Thyroid gland (tissue), 4 donors: ENCODE measurements around the gene WDFY4. TPM values are rescaled to one million over a fixed set of nuclear protein-coding genes. Genes with fewer than 3 reads are reported as not detected.

Experiments used
- DNase-seq, 2 donors: peaks; one replicate each; pipeline ENCODE4 v3.0.0-alpha.2; 2019
- H3K27ac ChIP-seq, 3 donors: fragments of 200-600 bp; sonication (generic); 1 replicate in 2 of 3; 2 replicates in 1 of 3; pipeline ENCODE4 v1.5.1; 2016 to 2019; ENCODE audit warnings: mild to moderate bottlenecking in 1 of 3, moderate library complexity in 1 of 3
- H3K27me3 ChIP-seq: fragments of 200-600 bp; sonication (generic); one replicate; pipeline ENCODE4 v1.5.1; 2019
- H3K36me3 ChIP-seq, 2 donors: fragments of 200-600 bp; sonication (generic); one replicate each; pipeline ENCODE4 v1.5.1; 2016 to 2019
- H3K4me1 ChIP-seq, 2 donors: fragments of 200-600 bp; sonication (generic); one replicate each; pipeline ENCODE4 v1.5.1; 2017 to 2019
- H3K4me3 ChIP-seq, 3 donors: fragments of 200-600 bp; sonication (generic); replicated peaks in 1 of 3; 1 replicate in 2 of 3; 2 replicates in 1 of 3; pipeline ENCODE4 v1.5.1; 2016; ENCODE audit warnings: mild to moderate bottlenecking in 1 of 3
- H3K9me3 ChIP-seq: fragments of 200-600 bp; sonication (generic); one replicate; pipeline ENCODE4 v1.5.1; 2017
- CTCF ChIP-seq, 6 experiments: fragments of 200-600 bp in 3 of 6; fragments of 450-650 bp in 3 of 6; sonication (generic) in 3 of 6; IDR thresholded peaks; one replicate each; pipeline ENCODE4 v1.5.1; 2016 to 2019; ENCODE audit warnings: antibody characterized with exemption in 6 of 6, mild to moderate bottlenecking in 2 of 6, inconsistent platforms in 1 of 6, moderate library complexity in 1 of 6
- POLR2A ChIP-seq, 2 donors: fragments of 450-650 bp; IDR thresholded peaks; one replicate each; pipeline ENCODE4 v1.6.1; 2017; ENCODE audit warnings: antibody characterized with exemption in 2 of 2, mild to moderate bottlenecking in 2 of 2, moderate library complexity in 1 of 2
- WGBS, 2 donors: methylation state at CpG; one replicate each; pipeline ENCODE4 v1.1.5; 2017; 5-methylcytosine and 5-hydroxymethylcytosine counted together
- intact Hi-C: fragments of 100-400 bp; cut with DNase I; formaldehyde crosslinking; loops from one replicate; pipeline ENCODE4 v1.15.1; 2023
- total RNA-seq, 4 donors: library from RNA; depleted of rRNA; stranded (reverse); fragments of >200 nt; gene quantifications; one replicate each; pipeline ENCODE4 v1.2.3, GENCODE V29; 2016

Gene WDFY4
- total RNA-seq, 4 donors from 2014 or later, result 1.0 to 3.5 (median 1.2) TPM

- H3K27ac ChIP-seq, result no peak overlapping the region
- no peak for DNase-seq
- no peaks in the 10 kb centered on the region for H3K27me3 ChIP-seq
- TF ChIP-seq CTCF (IDR thresholded peaks at IDR 0.05) (no peak), POLR2A (IDR thresholded peaks at IDR 0.05) (no peak)
- no peak overlapping the region for H3K4me3 ChIP-seq
- 69 to 100% methylated on average over 2 of the region's 2 CpGs for WGBS, 2 donors
- intact Hi-C loops, result no loop called here
- no peaks in the 10 kb centered on the region for H3K9me3 ChIP-seq
- H3K36me3 ChIP-seq, result no peaks in the 10 kb centered on the region
- H3K4me1 ChIP-seq, result no peaks in the 10 kb centered on the region
These were observed 47.0 kb downstream of the WDFY4 start for GRCh38 chr10:48731654-48732053.

GRCh38 chr10:48733329-48733728 lies 48.7 kb downstream of the WDFY4 start:
- H3K4me3 ChIP-seq, result no peak overlapping the region
- DNase-seq, result no peak
- intact Hi-C loops, result no loop called here
- WGBS, 2 donors, result 50 to 67% methylated on average over 1 of the region's 1 CpG
- TF ChIP-seq POLR2A (IDR thresholded peaks at IDR 0.05) (no peak), CTCF (IDR thresholded peaks at IDR 0.05) (no peak)
- H3K27me3 ChIP-seq, result no peaks in the 10 kb centered on the region
- H3K27ac ChIP-seq, result no peak overlapping the region
- no peaks in the 10 kb centered on the region for H3K9me3 ChIP-seq
- no peaks in the 10 kb centered on the region for H3K4me1 ChIP-seq
- no peaks in the 10 kb centered on the region for H3K36me3 ChIP-seq

GRCh38 chr10:48735836-48736390 lies 51.2 kb downstream of the WDFY4 start:
- no peak overlapping the region for H3K27ac ChIP-seq
- TF ChIP-seq CTCF (IDR thresholded peaks at IDR 0.05), result no peak
- no peak for TF ChIP-seq POLR2A (IDR thresholded peaks at IDR 0.05)
- no peaks in the 10 kb centered on the region for H3K36me3 ChIP-seq
- 75 to 82% methylated on average over 8 of the region's 8 CpGs for WGBS, 2 donors
- H3K27me3 ChIP-seq, result no peaks in the 10 kb centered on the region
- H3K4me3 ChIP-seq, result no peak overlapping the region
- intact Hi-C loops, result no loop called here
- no peak for DNase-seq
- H3K9me3 ChIP-seq, result no peaks in the 10 kb centered on the region
- no peaks in the 10 kb centered on the region for H3K4me1 ChIP-seq

- intact Hi-C loops, result no loop called here
- no peak overlapping the region for H3K4me3 ChIP-seq
- no peaks in the 10 kb centered on the region for H3K36me3 ChIP-seq
- DNase-seq, result no peak
- H3K27me3 ChIP-seq, result no peaks in the 10 kb centered on the region
- H3K4me1 ChIP-seq, result no peaks in the 10 kb centered on the region
- H3K27ac ChIP-seq, result no peak overlapping the region
- no peaks in the 10 kb centered on the region for H3K9me3 ChIP-seq
- WGBS, 2 donors, result 0 to 45% methylated on average over 1 of the region's 1 CpG
- TF ChIP-seq POLR2A (IDR thresholded peaks at IDR 0.05), result no peak
These were observed 51.9 kb downstream of the WDFY4 start for GRCh38 chr10:48736596-48736995.

- Histone ChIP-seq H3K9me3 (no peaks in the 10 kb centered on the region), H3K27ac (no peak overlapping the region), H3K36me3 (no peaks in the 10 kb centered on the region), H3K4me3 (no peak overlapping the region), H3K4me1 (no peaks in the 10 kb centered on the region), H3K27me3 (no peaks in the 10 kb centered on the region)
- no peak for TF ChIP-seq CTCF (IDR thresholded peaks at IDR 0.05)
- DNase-seq, result no peak
- intact Hi-C loops, result no loop called here
- 94% methylated on average over 2 of the region's 2 CpGs for WGBS, 2 donors
These were observed 53.2 kb downstream of the WDFY4 start for GRCh38 chr10:48737886-48738285.

GRCh38 chr10:48739170-48739569 lies 54.5 kb downstream of the WDFY4 start:
- no peaks in the 10 kb centered on the region for H3K9me3 ChIP-seq
- H3K27ac ChIP-seq, result no peak overlapping the region
- no peak for DNase-seq
- H3K4me3 ChIP-seq, result no peak overlapping the region
- no peaks in the 10 kb centered on the region for H3K36me3 ChIP-seq
- no peaks in the 10 kb centered on the region for H3K27me3 ChIP-seq
- WGBS, 2 donors, result 89 to 90% methylated on average over 7 of the region's 7 CpGs
- TF ChIP-seq CTCF (IDR thresholded peaks at IDR 0.05), result no peak
- no peak for TF ChIP-seq POLR2A (IDR thresholded peaks at IDR 0.05)
- no peaks in the 10 kb centered on the region for H3K4me1 ChIP-seq
- intact Hi-C loops, result no loop called here
